HepG2 (cell line): Measurements from ENCODE around the gene NRG2. TPM values are rescaled to one million over a fixed set of nuclear protein-coding genes. Genes with fewer than 3 reads are reported as not detected.

Experiments used
- ATAC-seq: fragments of 200-7000 bp; cut with Tn5 transposase; 3 replicates; pipeline ENCODE4 v1.9.1; 2020; ENCODE audit warnings: mild to moderate bottlenecking, moderate library complexity
- BruUV-seq: library from RNA; stranded (reverse); fragments of 400-500 nt; replicated peaks from 2 replicates; lab custom pipeline; 2021; lab: Mats Ljungman, UMichigan
- CTCF ChIA-PET: fragments of 300-600 bp; formaldehyde crosslinking; extraction: SDS; loops from one replicate; lab custom pipeline; 2021; ENCODE audit warnings: low total read pairs, inconsistent platforms, low intra/inter-chr PET ratio; lab: Yijun Ruan, JAX
- POLR2A ChIA-PET: fragments of 350-600 bp; sonication (Branson Sonifier 250); formaldehyde crosslinking; loops from one replicate; lab custom pipeline; 2020; ENCODE audit warnings: antibody characterized with exemption, inconsistent platforms; lab: Yijun Ruan, JAX
- DNase-seq: peaks from one replicate; pipeline ENCODE4 v3.0.0-alpha.2; 2015; ENCODE audit warnings: low spot score
- FAIRE-seq: peaks from 3 replicates; lab custom pipeline; 2011; peaks lifted over from hg19 to GRCh38; lab: Jason Lieb, UNC
- H2AFZ ChIP-seq: one replicate; pipeline ENCODE4 v1.6.1; 2011; ENCODE audit warnings: low read length, inconsistent platforms
- H3K27ac ChIP-seq: fragments of 300-600 bp; 3 replicates; pipeline ENCODE4 v1.8.0; 2011; ENCODE audit warnings: mixed run types, mild to moderate bottlenecking, mixed read lengths, low read length, inconsistent platforms; ENCODE audit not compliant: insufficient read depth; ENCODE audit errors: extremely low read length
- H3K27me3 ChIP-seq, 2 experiments: fragments of 200-600 bp in 1 of 2; 2 replicates in 1 of 2; 3 replicates in 1 of 2; pipeline versions ENCODE4 v1.6.0 to v1.8.0; 2011; ENCODE audit warnings: low read length in 2 of 2, mild to moderate bottlenecking in 2 of 2, moderate library complexity in 2 of 2, inconsistent platforms in 1 of 2; ENCODE audit not compliant: insufficient read depth in 2 of 2, control insufficient read depth in 1 of 2
- H3K36me3 ChIP-seq, 2 experiments: fragments of 200-600 bp in 1 of 2; replicated peaks in 1 of 2; 2 replicates in 1 of 2; 3 replicates in 1 of 2; pipeline versions ENCODE4 v1.5.1 to v1.8.0; 2011; ENCODE audit warnings: low read length in 2 of 2, inconsistent platforms in 1 of 2; ENCODE audit not compliant: insufficient read depth in 2 of 2, control insufficient read depth in 1 of 2
- H3K4me1 ChIP-seq: 2 replicates; pipeline ENCODE4 v1.5.1; 2012; ENCODE audit warnings: low read length, inconsistent platforms; ENCODE audit not compliant: insufficient read depth
- H3K4me2 ChIP-seq: 2 replicates; pipeline ENCODE4 v1.6.0; 2011; ENCODE audit warnings: low read depth, low read length, inconsistent platforms
- H3K4me3 ChIP-seq, 3 experiments: fragments of 200-600 bp in 1 of 3; sonication (generic), shearing (Covaris generic) in 1 of 3; replicated peaks in 1 of 3; 2 replicates each; pipeline ENCODE4 v1.5.1; 2011 to 2016; ENCODE audit warnings: low read length in 3 of 3, inconsistent platforms in 2 of 3, low read depth in 2 of 3, mild to moderate bottlenecking in 2 of 3, control low read depth in 1 of 3, mixed read lengths in 1 of 3; ENCODE audit not compliant: insufficient read depth in 1 of 3
- H3K79me2 ChIP-seq: one replicate; pipeline ENCODE4 v1.6.1; 2011; ENCODE audit warnings: low read length, inconsistent platforms; ENCODE audit not compliant: insufficient read depth
- H3K9ac ChIP-seq: 2 replicates; pipeline ENCODE4 v1.6.0; 2011; ENCODE audit warnings: mild to moderate bottlenecking, low read depth, low read length, inconsistent platforms; ENCODE audit not compliant: insufficient read depth
- H3K9me3 ChIP-seq: 2 replicates; pipeline ENCODE4 v1.5.1; 2012; ENCODE audit warnings: mild to moderate bottlenecking, low read length
- H4K20me1 ChIP-seq: 2 replicates; pipeline ENCODE4 v1.6.0; 2011; ENCODE audit warnings: inconsistent platforms, mild to moderate bottlenecking, low read length, moderate library complexity; ENCODE audit not compliant: insufficient read depth
- ISL2 ChIP-seq: sonication (generic); formaldehyde crosslinking; IDR thresholded peaks from 2 replicates; pipeline ENCODE4 v1.5.0; 2020; ENCODE audit warnings: missing genetic modification reagents
- LBX2 ChIP-seq: sonication (generic); formaldehyde crosslinking; IDR thresholded peaks from 2 replicates; pipeline ENCODE4 v1.5.0; 2020; ENCODE audit warnings: missing genetic modification reagents, mild to moderate bottlenecking, borderline replicate concordance
- MATR3 ChIP-seq: sonication (generic); formaldehyde crosslinking; IDR thresholded peaks from 2 replicates; pipeline ENCODE4 v1.4.0; 2020; ENCODE audit warnings: missing genetic modification reagents
- NFE2 ChIP-seq: sonication (generic); formaldehyde crosslinking; IDR thresholded peaks from 2 replicates; pipeline ENCODE4 v1.4.0; 2020; ENCODE audit warnings: missing genetic modification reagents
- SKIL ChIP-seq: sonication (generic); formaldehyde crosslinking; IDR thresholded peaks from 2 replicates; pipeline ENCODE4 v1.8.0; 2022; ENCODE audit warnings: missing genetic modification reagents, mild to moderate bottlenecking, moderate library complexity, borderline replicate concordance
- TFE3 ChIP-seq: IDR thresholded peaks from 2 replicates; pipeline ENCODE4 v1.6.1; 2016
- THYN1 ChIP-seq: sonication (generic); formaldehyde crosslinking; IDR thresholded peaks from 2 replicates; pipeline ENCODE4 v1.8.1; 2023; ENCODE audit warnings: low read depth, mild to moderate bottlenecking, moderate library complexity, missing genetic modification reagents, borderline replicate concordance
- TMF1 ChIP-seq: sonication (generic); formaldehyde crosslinking; IDR thresholded peaks from 2 replicates; pipeline ENCODE4 v1.8.1; 2022; ENCODE audit warnings: low read depth, missing genetic modification reagents
- ZFP82 ChIP-seq: sonication (generic); formaldehyde crosslinking; IDR thresholded peaks from 2 replicates; pipeline ENCODE4 v1.5.1; 2020; ENCODE audit warnings: mild to moderate bottlenecking, missing genetic modification reagents, borderline replicate concordance
- ZMYM3 ChIP-seq: sonication (generic); formaldehyde crosslinking; IDR thresholded peaks from 2 replicates; pipeline ENCODE4 v1.5.1; 2020; ENCODE audit warnings: mild to moderate bottlenecking, missing genetic modification reagents
- ZNF10 ChIP-seq: sonication (generic); formaldehyde crosslinking; IDR thresholded peaks from 2 replicates; pipeline ENCODE4 v1.4.0; 2020; ENCODE audit warnings: mild to moderate bottlenecking, low read depth, missing genetic modification reagents, borderline replicate concordance
- ZNF136 ChIP-seq: sonication (generic); formaldehyde crosslinking; IDR thresholded peaks from 2 replicates; pipeline ENCODE4 v1.8.1; 2022; ENCODE audit warnings: low read depth, mild to moderate bottlenecking, moderate library complexity, missing genetic modification reagents
- ZNF205 ChIP-seq: IDR thresholded peaks from 2 replicates; pipeline ENCODE4 v1.6.1; 2018; ENCODE audit warnings: missing biosample characterization, missing genetic modification reagents
- ZNF354B ChIP-seq: sonication (generic); formaldehyde crosslinking; IDR thresholded peaks from 2 replicates; pipeline ENCODE4 v1.8.0; 2022; ENCODE audit warnings: mild to moderate bottlenecking, missing genetic modification reagents
- WGBS: methylation state at CpG from one replicate; pipeline ENCODE4 v1.1.6; 2017; ENCODE audit warnings: low lambda C conversion rate; 5-methylcytosine and 5-hydroxymethylcytosine counted together
- in situ Hi-C: cut with HindIII; loops from 2 replicates; pipeline ENCODE4 v1.10.0; 2017; ENCODE audit warnings: low pct_unique_long_range_greater_than_20kb; ENCODE audit not compliant: extremely low pct_ligation_motif_present
- intact Hi-C: fragments of 100-400 bp; cut with micrococcal nuclease; formaldehyde crosslinking; loops from one replicate; pipeline ENCODE4 v1.10.0; 2022; ENCODE audit not compliant: unreplicated experiment
- polyA plus RNA-seq, 8 experiments: library from polyadenylated mRNA; depleted of rRNA in 3 of 8; stranded (reverse) in 7 of 8; unstranded in 1 of 8; fragments of >200 nt; fragmentation: Illumina TruSeq in 4 of 8; extraction: Trizol in 4 of 8; gene quantifications; 2 replicates each; pipeline versions ENCODE4 v1.2.1 to v1.2.3, GENCODE V29; 2011 to 2016; ENCODE audit warnings: low read depth in 4 of 8, missing spikeins in 1 of 8, mixed read lengths in 1 of 8; ENCODE audit not compliant: insufficient read depth in 1 of 8
- total RNA-seq, 5 experiments: library from RNA; depleted of rRNA; stranded (reverse); fragments of >200 nt; fragmentation: Illumina TruSeq; extraction: Trizol; gene quantifications; 2 replicates each; pipeline ENCODE4 v1.2.3, GENCODE V29; 2016; ENCODE audit warnings: low read depth in 1 of 5

NRG2 gene
- total and polyA plus RNA-seq, 2 of the 13 experiments (the other 11 are each of a cell fraction or from before 2014, with no cell fraction given), result not detected

- TF ChIP-seq SKIL (no peak), LBX2 (CRISPR knock-in tag) (no peak)
- TF ChIP-seq, all 625 proteins: peak for 0
Observed at GRCh38 chr5:140032296-140032695, 10.8 kb downstream of the NRG2 start (continued).

- H3K27ac ChIP-seq, result no peak overlapping the region
- peaks cover 27% of the 10 kb centered on the region for H3K4me1 ChIP-seq
- TF ChIP-seq ISL2 (CRISPR knock-in tag), result no peak
- no peak for TF ChIP-seq TFE3 (CRISPR knock-in tag)
- TF ChIP-seq ZMYM3 (CRISPR knock-in tag), result no peak
- TF ChIP-seq NFE2 (CRISPR knock-in tag), result no peak
- no peak for TF ChIP-seq ZNF10 (CRISPR knock-in tag)
- no peak for TF ChIP-seq THYN1 (CRISPR knock-in tag)
- no peak for TF ChIP-seq ZNF205 (CRISPR knock-in tag)
- no peak for TF ChIP-seq ZNF136 (CRISPR knock-in tag)
- no peak for TF ChIP-seq ZNF354B (CRISPR knock-in tag)
- TF ChIP-seq ZFP82, result no peak
- TF ChIP-seq TMF1 (CRISPR knock-in tag), result no peak
- TF ChIP-seq MATR3 (CRISPR knock-in tag), result no peak
- no peak overlapping the region for H2AFZ ChIP-seq
- no peaks in the 10 kb centered on the region for H4K20me1 ChIP-seq
- no peak overlapping the region for H3K4me2 ChIP-seq
- in situ Hi-C loops, result no loop called here
- no peak overlapping the region for H3K4me3 ChIP-seq
- ATAC-seq (no peak), FAIRE-seq (no peak), DNase-seq (no peak)
- no peaks in the 10 kb centered on the region for H3K79me2 ChIP-seq
- H3K27me3 ChIP-seq, result peaks cover 0 to 12% of the 10 kb centered on the region in 2 experiments; a peak in 2 of 5 replicates
- no peaks in the 10 kb centered on the region for H3K36me3 ChIP-seq
- CTCF ChIA-PET, result no interaction called here
- POLR2A ChIA-PET, result no interaction called here
- no TSS peak for BruUV-seq
- intact Hi-C loops, result no loop called here
- 53% methylated on average over 2 of the region's 2 CpGs for WGBS
- H3K9me3 ChIP-seq, result no peaks in the 10 kb centered on the region
- H3K9ac ChIP-seq, result no peak overlapping the region
Observed at GRCh38 chr5:140027807-140028206, 15.3 kb downstream of the NRG2 start.
